Measurements from ENCODE around the gene WEE2.

Gene WEE2

DNA sequence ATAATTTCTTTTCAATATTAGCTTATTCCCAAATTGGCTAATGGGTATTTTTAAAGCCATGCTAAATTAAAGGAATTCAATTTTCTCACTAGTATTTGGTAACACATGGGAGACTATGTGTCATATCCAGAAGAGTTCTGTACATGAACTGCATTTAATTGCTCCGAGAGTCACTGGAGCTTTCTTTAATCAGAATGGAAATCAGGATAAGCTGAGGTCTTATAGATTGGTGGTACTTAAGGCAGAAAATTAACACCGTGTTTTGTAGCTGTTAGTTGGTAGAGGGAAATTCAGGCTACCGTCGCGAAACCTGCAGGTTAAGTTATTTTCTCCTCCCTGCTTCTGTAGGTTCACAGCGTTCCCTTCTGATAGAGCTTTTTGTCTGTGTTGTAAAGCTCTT is at the start of gene WEE2:
Gene WEE2 (plus strand): TSS at position 3 of the 400 bp plus-strand sequence. CDS start 406 bp downstream, outside the sequence.
- Mint-ChIP-seq H3K27ac (no peak within 1 kb of the TSS), H3K27me3 (ENCODE audit: low read depth) (peaks cover 36% of the 10 kb centered on the region), H3K4me3 (no peak within 1 kb of the TSS), H3K9me3 (peaks cover 5% of the 10 kb centered on the region), H3K4me1 (ENCODE audit: low read depth) (peaks cover 12% of the 10 kb centered on the region), H3K36me3 (ENCODE audit: low read depth) (peaks cover 12% of the 10 kb centered on the region)

DNA sequence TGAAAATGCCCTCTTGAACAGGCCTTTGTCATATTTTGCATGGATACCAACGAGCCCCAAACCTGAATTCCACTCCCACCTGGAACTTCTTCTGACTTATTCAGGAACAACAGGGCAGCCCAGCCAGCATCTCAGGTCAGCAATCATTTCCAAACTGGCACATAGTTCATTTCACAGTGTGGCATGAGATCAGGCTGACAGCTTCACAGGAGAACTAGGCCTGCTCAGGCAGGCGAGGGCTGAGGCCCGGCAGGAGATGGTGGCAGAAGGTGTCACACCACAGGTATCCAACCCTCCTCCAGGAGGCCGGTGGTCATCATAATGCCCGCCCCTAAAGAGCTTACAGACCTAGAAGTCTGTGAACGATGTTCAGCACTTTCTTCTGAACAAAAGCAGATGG is 48.7 kb upstream of the WEE2 start:
- no peaks in the 10 kb centered on the region for H3K9me3 Mint-ChIP-seq
- H3K4me3 Mint-ChIP-seq = no peak overlapping the region
- no peak overlapping the region for H3K27ac Mint-ChIP-seq
- peaks cover 45% of the 10 kb centered on the region for H3K36me3 Mint-ChIP-seq (ENCODE audit: low read depth)
- H3K27me3 Mint-ChIP-seq (ENCODE audit: low read depth) = no peaks in the 10 kb centered on the region
- peaks cover 31% of the 10 kb centered on the region for H3K4me1 Mint-ChIP-seq (ENCODE audit: low read depth)

- Mint-ChIP-seq H3K9me3 (no peaks in the 10 kb centered on the region), H3K27me3 (ENCODE audit: low read depth) (no peaks in the 10 kb centered on the region), H3K27ac (peak overlapping the region; percentile 21), H3K36me3 (ENCODE audit: low read depth) (peaks cover 44% of the 10 kb centered on the region), H3K4me1 (ENCODE audit: low read depth) (peaks cover 30% of the 10 kb centered on the region), H3K4me3 (no peak overlapping the region)
These were observed 47.9 kb upstream of the WEE2 start for GRCh38 chr7:141660259-141660658.

GRCh38 chr7:141663081-141663849 is 44.9 kb upstream of the WEE2 start:
- Mint-ChIP-seq H3K4me1 (ENCODE audit: low read depth) (peaks cover 30% of the 10 kb centered on the region), H3K9me3 (no peaks in the 10 kb centered on the region), H3K27ac (peak overlapping the region; percentile 68), H3K36me3 (ENCODE audit: low read depth) (peaks cover 43% of the 10 kb centered on the region), H3K4me3 (no peak overlapping the region), H3K27me3 (ENCODE audit: low read depth) (no peaks in the 10 kb centered on the region)

DNA sequence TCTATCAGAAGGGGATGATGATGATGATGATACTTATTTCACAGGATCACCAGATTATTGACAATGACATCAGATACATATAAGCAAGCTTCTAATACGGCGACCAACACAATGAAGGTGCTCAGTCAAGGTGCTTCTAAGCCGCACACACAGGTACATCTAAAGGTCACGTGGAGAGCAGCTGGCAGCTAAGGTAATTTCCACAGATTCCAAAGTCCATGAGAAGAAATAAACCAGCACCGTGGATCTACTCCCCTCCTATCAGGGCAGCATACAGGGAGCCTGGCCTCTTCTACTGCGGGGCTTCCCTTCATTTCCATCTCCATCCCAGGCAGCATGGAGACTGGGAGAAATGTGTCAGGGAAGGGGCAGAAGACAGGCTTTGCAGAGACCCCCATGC is 43.7 kb upstream of the WEE2 start:
- H3K27ac Mint-ChIP-seq = no peak overlapping the region
- H3K27me3 Mint-ChIP-seq (ENCODE audit: low read depth) = no peaks in the 10 kb centered on the region
- no peaks in the 10 kb centered on the region for H3K9me3 Mint-ChIP-seq
- H3K4me3 Mint-ChIP-seq = no peak overlapping the region
- peaks cover 44% of the 10 kb centered on the region for H3K36me3 Mint-ChIP-seq (ENCODE audit: low read depth)
- H3K4me1 Mint-ChIP-seq (ENCODE audit: low read depth) = peaks cover 33% of the 10 kb centered on the region

- Mint-ChIP-seq H3K4me3 (no peak overlapping the region), H3K27ac (peak overlapping the region; percentile 2), H3K27me3 (ENCODE audit: low read depth) (no peaks in the 10 kb centered on the region), H3K36me3 (ENCODE audit: low read depth) (peaks cover 40% of the 10 kb centered on the region), H3K4me1 (ENCODE audit: low read depth) (peaks cover 27% of the 10 kb centered on the region), H3K9me3 (no peaks in the 10 kb centered on the region)
These were observed 42.7 kb upstream of the WEE2 start for GRCh38 chr7:141665208-141666035.

- peaks cover 45% of the 10 kb centered on the region for H3K36me3 Mint-ChIP-seq (ENCODE audit: low read depth)
- H3K27me3 Mint-ChIP-seq (ENCODE audit: low read depth) = no peaks in the 10 kb centered on the region
- H3K27ac Mint-ChIP-seq = no peak overlapping the region
- peaks cover 23% of the 10 kb centered on the region for H3K4me1 Mint-ChIP-seq (ENCODE audit: low read depth)
- no peak overlapping the region for H3K4me3 Mint-ChIP-seq
- no peaks in the 10 kb centered on the region for H3K9me3 Mint-ChIP-seq
These were observed 42.1 kb upstream of the WEE2 start for GRCh38 chr7:141666071-141666470.

DNA sequence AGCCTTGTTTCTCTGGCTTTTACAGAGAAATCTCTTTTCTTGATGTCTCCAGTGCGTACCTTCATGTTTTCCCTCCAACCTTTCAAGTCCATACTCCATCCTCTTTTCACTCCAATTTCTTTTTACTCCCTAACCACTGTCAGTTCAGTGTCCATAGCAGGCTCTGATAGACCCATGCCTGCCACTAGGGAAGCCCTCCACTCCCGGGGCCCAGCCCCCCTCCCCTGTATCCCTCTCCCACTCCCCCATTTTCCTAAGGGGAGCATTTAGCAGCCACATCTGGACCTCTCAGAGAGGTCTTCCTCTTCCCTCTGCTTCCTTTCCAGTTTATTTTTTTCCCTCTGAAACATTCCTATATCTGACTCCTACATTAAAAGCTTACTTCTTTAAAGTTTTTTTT is 39.3 kb upstream of the WEE2 start:
- H3K27ac Mint-ChIP-seq = peak overlapping the region; percentile 66
- H3K9me3 Mint-ChIP-seq = peaks cover 5% of the 10 kb centered on the region
- peaks cover 45% of the 10 kb centered on the region for H3K36me3 Mint-ChIP-seq (ENCODE audit: low read depth)
- H3K4me3 Mint-ChIP-seq = no peak overlapping the region
- no peaks in the 10 kb centered on the region for H3K27me3 Mint-ChIP-seq (ENCODE audit: low read depth)
- H3K4me1 Mint-ChIP-seq (ENCODE audit: low read depth) = peaks cover 9% of the 10 kb centered on the region

GRCh38 chr7:141671705-141672496 is 36.3 kb upstream of the WEE2 start:
- Mint-ChIP-seq H3K36me3 (ENCODE audit: low read depth) (peaks cover 41% of the 10 kb centered on the region), H3K9me3 (peaks cover 5% of the 10 kb centered on the region), H3K4me1 (ENCODE audit: low read depth) (peaks cover 32% of the 10 kb centered on the region), H3K27ac (no peak overlapping the region), H3K4me3 (no peak overlapping the region), H3K27me3 (ENCODE audit: low read depth) (no peaks in the 10 kb centered on the region)

- H3K4me1 Mint-ChIP-seq (ENCODE audit: low read depth) = peaks cover 37% of the 10 kb centered on the region
- H3K9me3 Mint-ChIP-seq = peaks cover 5% of the 10 kb centered on the region
- peaks cover 44% of the 10 kb centered on the region for H3K36me3 Mint-ChIP-seq (ENCODE audit: low read depth)
- H3K4me3 Mint-ChIP-seq = no peak overlapping the region
- H3K27me3 Mint-ChIP-seq (ENCODE audit: low read depth) = no peaks in the 10 kb centered on the region
- H3K27ac Mint-ChIP-seq = no peak overlapping the region
These were observed 34.8 kb upstream of the WEE2 start for GRCh38 chr7:141673346-141673745.

DNA sequence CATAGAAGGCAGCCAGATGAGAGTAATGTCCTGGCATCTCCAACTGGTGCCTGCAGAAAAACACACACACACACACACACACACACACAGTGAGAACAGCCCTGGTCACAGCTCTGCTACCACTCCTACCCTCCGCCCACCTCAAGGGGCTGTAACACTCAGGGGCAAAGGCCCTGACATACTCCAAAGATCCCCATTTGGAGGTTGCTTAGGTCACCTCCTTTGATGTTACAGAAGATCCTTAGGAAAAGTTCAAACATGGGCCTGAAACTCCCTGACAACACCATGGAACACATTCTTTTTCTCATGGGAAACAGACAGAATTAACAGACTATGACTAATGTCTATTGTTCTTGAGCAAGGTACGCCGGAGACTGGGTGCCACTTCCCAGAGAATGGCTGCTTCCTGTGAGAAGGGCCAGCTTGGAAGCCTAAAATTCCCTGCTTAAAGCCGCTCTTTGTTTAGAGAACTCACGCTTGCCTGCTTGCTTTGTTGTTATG is 33.9 kb upstream of the WEE2 start:
- H3K9me3 Mint-ChIP-seq = peaks cover 5% of the 10 kb centered on the region
- no peak overlapping the region for H3K4me3 Mint-ChIP-seq
- peaks cover 41% of the 10 kb centered on the region for H3K36me3 Mint-ChIP-seq (ENCODE audit: low read depth)
- H3K27ac Mint-ChIP-seq = peak overlapping the region; percentile 90
- no peaks in the 10 kb centered on the region for H3K27me3 Mint-ChIP-seq (ENCODE audit: low read depth)
- peaks cover 42% of the 10 kb centered on the region for H3K4me1 Mint-ChIP-seq (ENCODE audit: low read depth)

DNA sequence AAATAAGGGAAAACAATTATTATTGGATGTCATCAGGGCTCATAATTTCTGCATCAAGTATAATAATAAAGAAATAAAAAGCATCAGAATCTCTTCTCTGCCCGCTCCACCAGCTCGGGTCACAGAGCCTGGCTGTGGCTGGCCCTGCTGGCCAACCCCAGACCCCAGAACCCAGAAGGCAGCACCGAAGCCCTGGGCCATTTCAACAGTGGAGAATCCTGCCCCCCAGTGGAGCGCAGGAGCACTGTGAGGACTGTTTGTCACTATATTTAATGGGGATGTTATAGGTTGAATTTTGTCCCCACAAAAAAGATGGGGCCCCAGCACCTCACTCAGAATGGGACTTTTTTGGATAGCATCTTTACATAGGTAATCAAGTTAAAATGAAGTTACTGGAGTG is 33.5 kb upstream of the WEE2 start:
- Mint-ChIP-seq H3K27ac (peak overlapping the region; percentile 90), H3K36me3 (ENCODE audit: low read depth) (peaks cover 41% of the 10 kb centered on the region), H3K4me3 (no peak overlapping the region), H3K9me3 (peaks cover 5% of the 10 kb centered on the region), H3K4me1 (ENCODE audit: low read depth) (peaks cover 42% of the 10 kb centered on the region), H3K27me3 (ENCODE audit: low read depth) (no peaks in the 10 kb centered on the region)

DNA sequence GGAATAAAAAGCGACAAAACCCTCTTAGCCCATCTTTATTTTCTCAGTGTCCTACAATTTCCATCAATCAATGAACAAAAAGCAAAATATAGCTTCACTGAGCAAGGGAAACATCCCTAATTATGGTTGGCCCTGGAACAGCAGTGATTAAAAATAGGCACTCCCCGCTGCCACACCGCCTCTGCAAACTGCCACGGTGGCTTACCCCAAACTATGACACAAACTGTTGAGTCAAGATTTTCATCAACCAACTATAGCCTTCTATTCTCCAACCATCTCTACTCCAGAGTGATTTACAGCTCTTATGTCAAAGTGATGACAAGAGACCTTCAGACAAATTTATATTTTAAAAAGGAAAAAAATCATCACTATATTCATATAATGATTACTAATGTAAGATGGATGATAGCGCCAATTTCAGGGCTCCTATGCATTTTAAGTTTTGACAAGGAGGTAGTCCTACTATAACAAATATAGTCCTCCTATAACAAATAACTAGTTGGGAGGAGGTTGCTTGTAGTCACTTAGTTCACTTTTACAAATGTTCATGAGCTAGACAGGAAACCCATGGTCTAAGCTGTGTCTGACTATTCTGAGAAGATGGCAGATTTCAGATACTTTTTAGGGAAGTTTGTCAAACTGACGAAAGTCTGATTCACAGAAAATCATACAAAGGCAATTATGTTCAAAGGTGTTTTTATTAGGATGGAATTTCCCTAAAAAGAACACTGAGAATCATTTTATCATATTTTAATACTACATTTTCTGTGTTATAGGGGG is 32.5 kb upstream of the WEE2 start:
- peak overlapping the region; percentile 90 for H3K27ac Mint-ChIP-seq
- peaks cover 8% of the 10 kb centered on the region for H3K9me3 Mint-ChIP-seq
- H3K36me3 Mint-ChIP-seq (ENCODE audit: low read depth) = peaks cover 45% of the 10 kb centered on the region
- peak overlapping the region; percentile 50 for H3K4me3 Mint-ChIP-seq
- H3K4me1 Mint-ChIP-seq (ENCODE audit: low read depth) = peaks cover 49% of the 10 kb centered on the region
- no peaks in the 10 kb centered on the region for H3K27me3 Mint-ChIP-seq (ENCODE audit: low read depth)

DNA sequence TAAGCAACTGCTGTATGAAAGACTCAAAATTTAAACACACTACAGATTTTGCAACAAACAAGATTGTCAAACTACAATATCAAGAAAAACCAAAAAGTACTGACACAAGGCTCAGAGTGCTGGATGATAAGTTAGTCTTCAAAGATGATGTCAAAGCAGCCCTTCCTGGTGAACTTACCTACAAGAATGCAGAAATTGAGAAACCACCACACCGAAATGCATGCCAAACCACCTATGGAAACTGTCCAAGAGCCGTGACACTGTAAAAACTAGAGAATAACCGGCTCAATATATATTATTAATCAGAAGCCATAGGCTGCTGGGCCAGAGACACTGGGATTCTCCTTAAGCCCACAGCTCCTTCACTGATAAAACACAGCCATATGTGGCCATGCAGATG is 31.5 kb upstream of the WEE2 start:
- H3K27ac Mint-ChIP-seq = peak overlapping the region; percentile 90
- no peaks in the 10 kb centered on the region for H3K27me3 Mint-ChIP-seq (ENCODE audit: low read depth)
- peaks cover 8% of the 10 kb centered on the region for H3K9me3 Mint-ChIP-seq
- no peak overlapping the region for H3K4me3 Mint-ChIP-seq
- H3K4me1 Mint-ChIP-seq (ENCODE audit: low read depth) = peaks cover 52% of the 10 kb centered on the region
- H3K36me3 Mint-ChIP-seq (ENCODE audit: low read depth) = peaks cover 49% of the 10 kb centered on the region

Data from T-helper 1 cell treated with Interleukin-12 subunit alpha and Interleukin-12 subunit beta and Interleukin-4 antibody, amounts not matched to agents 30 μg/mL and 1 μg/mL, for 36 hours (primary cell).